WERI-Rb-1 (cell line): ENCODE results near the gene CREB3.

Experiments
- DNase-seq: peaks from one replicate; pipeline ENCODE4 v3.0.0-alpha.2; 2020
- H3K27ac ChIP-seq: fragments of 250-450 bp; sonication (Bioruptor Pico); 2 replicates; pipeline ENCODE4 v1.5.1; 2020; ENCODE audit warnings: mild to moderate bottlenecking, moderate library complexity
- H3K27me3 ChIP-seq: fragments of 250-450 bp; sonication (Bioruptor Pico); 2 replicates; pipeline ENCODE4 v1.5.1; 2021; ENCODE audit warnings: mild to moderate bottlenecking, low read depth, moderate library complexity; ENCODE audit not compliant: insufficient read depth, severe bottlenecking
- H3K36me3 ChIP-seq: fragments of 250-450 bp; sonication (Bioruptor Pico); 2 replicates; pipeline ENCODE4 v1.5.1; 2020; ENCODE audit warnings: mild to moderate bottlenecking, moderate library complexity
- H3K4me3 ChIP-seq: 2 replicates; pipeline ENCODE4 v1.5.1; 2011; ENCODE audit warnings: low read depth, mild to moderate bottlenecking, control low read depth, low read length
- H3K9me3 ChIP-seq: fragments of 250-450 bp; sonication (Bioruptor Pico); 2 replicates; pipeline ENCODE4 v1.5.1; 2021; ENCODE audit warnings: mild to moderate bottlenecking, moderate library complexity; ENCODE audit not compliant: severe bottlenecking
- TF ChIP-seq, protein P1 (sequence below): IDR thresholded peaks from 2 replicates; pipeline ENCODE4 v1.5.1; 2011; ENCODE audit warnings: low read depth, mild to moderate bottlenecking, control low read depth, inconsistent platforms, low read length

CREB3 gene

DNA sequence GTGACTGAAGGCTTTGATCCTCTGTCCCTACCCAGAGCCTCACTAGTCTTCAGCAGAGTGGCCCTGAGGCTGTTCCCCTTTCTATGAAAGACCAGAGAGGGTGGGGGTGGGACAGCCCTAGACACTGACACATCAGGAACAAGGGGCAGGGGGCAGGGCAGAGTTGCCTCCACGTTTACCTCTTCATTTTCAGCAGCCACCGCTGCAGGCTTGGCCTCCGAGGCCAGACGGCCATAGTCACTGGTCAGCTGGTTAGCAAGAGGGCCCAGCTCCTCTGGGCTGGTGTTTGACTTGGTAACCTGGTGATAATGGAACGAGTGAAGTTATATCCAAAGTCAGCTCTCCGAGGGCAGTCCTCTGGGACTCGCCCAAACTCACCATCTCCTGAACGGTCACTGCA is 27.1 kb upstream of the CREB3 start:
- peaks cover 93% of the 10 kb centered on the region for H3K36me3 ChIP-seq
- H3K9me3 ChIP-seq: no peaks in the 10 kb centered on the region
- DNase-seq: no peak
- TF ChIP-seq, protein P1, sequence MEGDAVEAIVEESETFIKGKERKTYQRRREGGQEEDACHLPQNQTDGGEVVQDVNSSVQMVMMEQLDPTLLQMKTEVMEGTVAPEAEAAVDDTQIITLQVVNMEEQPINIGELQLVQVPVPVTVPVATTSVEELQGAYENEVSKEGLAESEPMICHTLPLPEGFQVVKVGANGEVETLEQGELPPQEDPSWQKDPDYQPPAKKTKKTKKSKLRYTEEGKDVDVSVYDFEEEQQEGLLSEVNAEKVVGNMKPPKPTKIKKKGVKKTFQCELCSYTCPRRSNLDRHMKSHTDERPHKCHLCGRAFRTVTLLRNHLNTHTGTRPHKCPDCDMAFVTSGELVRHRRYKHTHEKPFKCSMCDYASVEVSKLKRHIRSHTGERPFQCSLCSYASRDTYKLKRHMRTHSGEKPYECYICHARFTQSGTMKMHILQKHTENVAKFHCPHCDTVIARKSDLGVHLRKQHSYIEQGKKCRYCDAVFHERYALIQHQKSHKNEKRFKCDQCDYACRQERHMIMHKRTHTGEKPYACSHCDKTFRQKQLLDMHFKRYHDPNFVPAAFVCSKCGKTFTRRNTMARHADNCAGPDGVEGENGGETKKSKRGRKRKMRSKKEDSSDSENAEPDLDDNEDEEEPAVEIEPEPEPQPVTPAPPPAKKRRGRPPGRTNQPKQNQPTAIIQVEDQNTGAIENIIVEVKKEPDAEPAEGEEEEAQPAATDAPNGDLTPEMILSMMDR: no peak
- no peak overlapping the region for H3K4me3 ChIP-seq
- no peak overlapping the region for H3K27ac ChIP-seq
- H3K27me3 ChIP-seq: no peaks in the 10 kb centered on the region

DNA sequence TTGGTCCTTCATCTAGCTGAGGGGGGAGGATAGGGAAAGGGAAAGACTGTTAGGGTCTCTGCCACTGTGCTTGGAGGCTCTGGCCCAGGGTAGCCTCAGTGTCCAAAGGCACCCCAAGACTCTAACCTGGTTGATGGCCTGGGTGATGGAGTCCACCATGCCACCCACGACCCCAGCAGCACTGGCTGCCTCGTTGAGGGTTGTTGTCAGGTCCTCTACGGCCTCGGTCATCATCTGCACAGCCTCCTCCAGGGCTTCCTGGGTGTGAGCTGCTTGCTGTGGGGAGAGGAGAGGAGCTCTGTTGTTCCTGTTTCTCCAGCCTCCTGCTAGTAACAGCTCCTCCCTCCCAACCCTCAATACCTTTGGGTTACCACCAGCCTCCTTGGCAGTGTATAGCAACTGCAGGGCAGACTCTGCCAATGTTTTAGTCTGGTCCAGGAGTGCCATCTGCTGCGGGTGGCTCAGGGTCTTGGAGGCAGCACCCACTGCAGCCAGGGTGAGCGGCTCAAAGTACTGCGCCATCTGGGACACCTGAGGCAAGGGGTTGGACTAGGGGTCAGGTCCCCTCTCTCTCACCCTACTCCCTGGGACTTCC is 26.5 kb upstream of the CREB3 start:
- Histone ChIP-seq H3K9me3 (no peaks in the 10 kb centered on the region), H3K4me3 (no peak overlapping the region)

DNA sequence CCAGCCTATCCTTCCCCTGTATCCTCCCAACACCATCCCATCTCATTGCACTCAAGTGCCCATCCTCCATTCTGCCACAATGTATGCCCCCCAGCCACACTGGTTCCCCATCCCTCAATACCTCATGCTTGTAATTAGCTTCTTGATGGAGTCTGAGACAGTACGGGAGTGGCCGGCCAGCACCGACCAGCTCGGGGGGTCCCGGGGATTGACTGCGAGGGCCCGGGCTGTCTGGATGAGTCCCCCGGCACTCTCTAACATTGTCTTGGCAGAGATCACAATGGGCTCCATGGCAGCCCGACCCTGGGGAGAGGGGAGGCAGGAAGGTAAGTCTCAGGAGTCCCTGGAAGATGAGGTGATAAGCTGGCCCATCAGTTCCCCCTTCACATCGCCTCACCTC is 25.5 kb upstream of the CREB3 start:
- no peaks in the 10 kb centered on the region for H3K27me3 ChIP-seq
- H3K27ac ChIP-seq: no peak overlapping the region
- TF ChIP-seq, protein P1: no peak
- H3K4me3 ChIP-seq: no peak overlapping the region
- DNase-seq: no peak
- H3K36me3 ChIP-seq: peaks cover 92% of the 10 kb centered on the region
- H3K9me3 ChIP-seq: no peaks in the 10 kb centered on the region

More for the DNA sequence above, 26.5 kb upstream of the CREB3 start:
- DNase-seq: no peak
- no peaks in the 10 kb centered on the region for H3K27me3 ChIP-seq
- no peak overlapping the region for H3K27ac ChIP-seq
- peaks cover 93% of the 10 kb centered on the region for H3K36me3 ChIP-seq
- TF ChIP-seq, protein P1: no peak

DNA sequence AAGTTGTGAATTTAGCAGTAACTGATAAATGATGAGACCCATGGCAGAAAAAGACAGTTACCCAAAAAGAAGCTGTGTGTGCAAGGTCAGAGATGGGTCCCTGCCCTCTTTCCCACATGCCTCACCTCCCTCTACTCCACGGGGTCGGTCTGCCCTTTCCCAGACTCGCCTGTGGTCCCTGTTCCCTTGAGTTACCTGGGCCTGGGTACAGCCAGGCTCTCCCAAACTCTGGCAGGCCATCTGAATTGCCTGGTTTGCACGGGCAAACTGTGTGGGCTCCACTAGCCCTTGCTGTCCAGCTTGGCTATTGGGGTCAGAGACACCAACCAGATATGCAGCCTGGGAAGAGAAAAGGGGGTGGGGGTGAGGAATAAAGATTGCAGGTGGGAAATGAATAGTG is 24.3 kb upstream of the CREB3 start:
- Histone ChIP-seq H3K27me3 (no peaks in the 10 kb centered on the region), H3K36me3 (peaks cover 88% of the 10 kb centered on the region), H3K27ac (no peak overlapping the region), H3K4me3 (no peak overlapping the region), H3K9me3 (no peaks in the 10 kb centered on the region)
- TF ChIP-seq, protein P1: no peak
- DNase-seq: no peak

DNA sequence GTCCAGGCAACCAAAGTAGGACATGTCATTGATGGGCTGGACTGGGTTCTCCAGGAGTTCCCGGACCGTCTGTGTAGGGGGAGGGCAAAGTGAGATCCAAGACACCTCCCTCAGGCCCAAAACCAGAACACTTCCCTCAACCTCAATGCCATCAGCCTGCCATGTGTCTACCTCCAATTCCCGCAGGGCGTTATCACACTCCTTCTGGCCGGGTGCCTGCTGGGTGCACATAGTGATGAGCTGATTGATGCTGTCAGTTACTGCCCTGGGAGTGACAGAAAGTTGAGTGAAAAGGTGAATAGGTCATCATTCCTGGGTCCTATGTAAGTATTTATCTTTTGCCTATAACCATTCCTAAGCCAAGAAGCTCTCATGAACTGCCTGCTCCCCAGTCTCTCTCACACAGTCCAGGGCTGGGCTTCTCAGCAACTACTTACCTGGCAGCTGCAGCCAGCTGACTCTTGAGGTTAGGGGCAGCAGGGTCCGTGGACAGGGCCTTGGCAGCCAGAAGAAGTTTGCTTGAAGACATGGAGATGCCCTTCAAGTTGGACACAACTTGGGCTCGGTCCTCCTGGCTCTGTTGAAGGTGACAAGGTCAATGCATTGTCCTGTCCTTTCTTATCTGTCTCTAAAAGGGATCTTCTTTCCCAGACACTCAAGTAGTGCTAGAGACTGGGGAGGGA is 21.5 kb upstream of the CREB3 start:
- no peak overlapping the region for H3K27ac ChIP-seq
- H3K36me3 ChIP-seq: peaks cover 87% of the 10 kb centered on the region
- DNase-seq: no peak
- TF ChIP-seq, protein P1: no peak
- no peak overlapping the region for H3K4me3 ChIP-seq
- no peaks in the 10 kb centered on the region for H3K9me3 ChIP-seq
- H3K27me3 ChIP-seq: no peaks in the 10 kb centered on the region
